ENCODE measurements around the gene RPTOR.

Gene RPTOR

DNA sequence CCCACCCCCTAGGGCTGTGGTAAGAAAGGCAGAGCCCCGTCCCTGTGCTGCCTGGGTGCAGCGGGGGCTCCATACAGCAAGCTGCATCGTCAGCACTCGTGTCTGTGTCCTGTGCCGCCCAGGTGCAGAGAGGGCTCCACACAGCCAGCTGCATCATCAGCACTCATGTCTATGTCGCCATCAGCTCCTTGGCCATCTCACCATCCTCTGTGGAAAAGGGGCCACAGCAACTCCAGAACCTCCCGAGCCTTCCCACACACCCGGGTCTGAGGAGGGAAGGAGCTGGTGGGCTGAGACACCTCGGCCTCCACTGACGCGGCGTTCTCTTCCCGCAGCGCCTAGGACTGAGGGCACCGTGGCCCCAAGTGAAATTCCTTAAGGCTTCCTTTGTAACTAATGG lies 374.1 kb downstream of the RPTOR start:
- no peak for DNase-seq (ENCODE audit: low spot score)

DNA sequence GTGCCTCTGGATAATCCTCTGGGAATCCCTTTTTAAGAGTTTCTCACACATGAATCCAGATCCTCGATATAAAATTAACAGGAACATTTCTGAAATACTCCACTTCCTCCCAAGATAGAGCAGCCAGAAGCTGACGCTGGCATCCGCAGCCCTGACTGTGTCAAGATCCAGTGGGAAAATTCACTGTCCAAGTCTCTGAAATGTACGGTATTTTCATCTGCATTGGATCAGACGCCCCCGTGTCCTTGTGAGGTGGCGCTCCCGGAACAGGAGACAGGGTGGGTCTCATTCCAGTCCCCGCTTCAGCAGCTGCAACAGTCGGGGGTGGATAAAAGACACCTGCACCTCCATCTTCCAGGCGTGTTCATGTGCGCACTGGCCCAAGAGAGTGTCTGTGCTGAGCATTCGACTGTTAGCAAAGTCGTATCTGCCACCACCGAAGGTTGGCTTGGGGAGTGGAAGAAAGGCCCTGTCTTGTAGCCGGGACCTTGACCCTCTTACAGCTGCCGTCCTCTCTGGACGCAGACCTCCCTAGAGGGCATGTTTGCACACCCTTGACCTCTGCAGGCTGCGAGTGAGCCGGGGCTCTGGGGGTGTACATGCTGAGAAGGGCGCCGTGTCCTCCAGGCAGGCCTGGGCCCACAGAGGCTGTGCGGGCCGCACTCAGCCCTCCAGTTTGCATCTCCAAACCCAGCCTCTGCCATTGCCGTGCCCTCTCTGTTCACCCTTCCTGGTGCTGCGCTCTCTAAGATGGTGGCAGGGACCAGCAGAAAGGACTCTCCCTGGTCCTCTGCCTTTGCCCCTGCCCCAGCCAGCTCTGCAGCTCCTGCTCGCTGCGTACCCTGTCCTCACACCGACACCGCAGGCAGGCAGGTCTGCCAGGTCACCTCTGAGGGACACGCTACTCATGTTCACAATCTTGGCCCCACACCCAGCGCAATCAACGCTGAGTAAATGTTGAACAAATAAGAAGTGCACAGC lies 375.0 kb downstream of the RPTOR start:
- no peak for DNase-seq (ENCODE audit: low spot score)

DNA sequence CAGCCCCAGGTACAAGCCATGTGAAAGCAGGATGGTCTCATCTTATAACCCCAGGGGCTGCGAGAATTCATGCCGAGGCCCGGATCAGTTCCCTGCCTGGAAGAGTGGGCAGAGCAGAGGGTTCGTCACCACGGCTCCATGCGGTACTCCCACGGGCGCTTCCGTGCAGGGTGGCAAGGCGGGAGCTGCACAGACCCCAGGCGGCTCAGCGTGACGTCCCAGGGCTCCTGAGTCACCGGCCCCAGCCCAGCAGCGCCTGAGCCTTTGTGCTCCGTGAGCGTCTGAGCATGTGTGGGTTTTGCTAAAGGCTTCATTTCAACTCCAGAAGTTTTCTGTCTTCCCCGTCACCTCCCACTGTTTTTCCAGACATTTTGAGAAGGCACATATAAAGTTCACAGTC lies 375.8 kb downstream of the RPTOR start:
- no peak for DNase-seq (ENCODE audit: low spot score)

DNA sequence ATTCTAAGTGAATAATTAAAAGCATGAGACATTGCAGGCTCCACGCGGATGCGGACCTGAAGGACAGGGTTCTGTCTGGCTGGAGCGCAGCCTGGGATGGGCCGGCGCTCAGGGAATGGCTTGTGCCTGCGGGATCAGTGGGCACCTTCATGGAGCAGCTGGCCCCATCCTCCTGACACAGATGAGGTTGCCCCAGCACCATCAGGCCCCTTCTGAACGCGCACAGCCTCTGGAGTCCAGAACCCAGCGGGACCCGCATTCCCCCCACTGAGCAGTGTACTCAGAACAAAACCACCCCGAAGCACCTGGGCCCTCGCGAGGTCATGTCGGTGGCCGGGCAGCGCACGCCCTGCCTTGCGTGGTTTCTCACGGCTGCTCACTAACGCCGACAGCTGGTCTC lies 376.5 kb downstream of the RPTOR start:
- DNase-seq (ENCODE audit: low spot score), result no peak

DNA sequence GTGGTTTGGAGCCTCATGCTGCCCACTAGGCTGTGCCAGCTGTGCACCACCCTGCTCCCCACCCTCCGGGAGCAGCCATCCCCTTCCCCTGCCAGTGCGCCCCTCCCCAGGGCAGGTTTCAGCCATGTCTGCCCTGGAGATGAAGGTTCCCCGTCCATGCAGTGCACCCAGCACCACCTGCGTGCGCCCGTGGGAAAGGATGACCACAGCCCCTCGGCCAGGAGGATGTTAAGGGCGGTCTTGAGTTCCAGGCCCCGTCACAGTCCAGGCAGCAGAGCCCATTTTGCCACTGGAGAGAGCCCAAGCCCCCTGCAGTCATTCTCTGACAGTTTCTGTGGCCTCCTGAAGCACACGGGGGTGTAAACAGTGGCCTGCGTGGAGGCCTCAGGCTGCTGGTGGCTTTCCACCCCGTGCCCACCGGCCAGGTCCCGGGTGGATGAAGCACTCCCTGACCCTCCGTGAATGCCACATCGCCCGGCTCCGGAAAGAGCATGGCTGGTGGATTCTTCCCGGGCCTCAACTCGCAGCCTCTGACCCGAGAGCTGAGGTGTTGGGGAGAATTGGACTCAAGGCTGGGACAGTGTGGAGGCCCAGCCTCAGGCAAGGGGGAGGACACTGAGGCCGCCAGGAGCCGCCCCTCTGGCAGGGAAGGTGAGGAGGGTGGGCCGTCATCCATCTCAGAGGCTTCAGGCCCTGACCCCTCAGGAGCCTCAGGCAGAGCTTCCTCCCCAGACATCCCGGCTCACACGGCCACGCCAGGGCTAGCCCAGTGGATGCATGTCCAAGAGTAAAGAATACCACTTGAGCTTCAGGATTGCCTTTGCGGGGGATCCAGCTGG lies 377.3 kb downstream of the RPTOR start:
- DNase-seq (ENCODE audit: low spot score), result no peak

DNA sequence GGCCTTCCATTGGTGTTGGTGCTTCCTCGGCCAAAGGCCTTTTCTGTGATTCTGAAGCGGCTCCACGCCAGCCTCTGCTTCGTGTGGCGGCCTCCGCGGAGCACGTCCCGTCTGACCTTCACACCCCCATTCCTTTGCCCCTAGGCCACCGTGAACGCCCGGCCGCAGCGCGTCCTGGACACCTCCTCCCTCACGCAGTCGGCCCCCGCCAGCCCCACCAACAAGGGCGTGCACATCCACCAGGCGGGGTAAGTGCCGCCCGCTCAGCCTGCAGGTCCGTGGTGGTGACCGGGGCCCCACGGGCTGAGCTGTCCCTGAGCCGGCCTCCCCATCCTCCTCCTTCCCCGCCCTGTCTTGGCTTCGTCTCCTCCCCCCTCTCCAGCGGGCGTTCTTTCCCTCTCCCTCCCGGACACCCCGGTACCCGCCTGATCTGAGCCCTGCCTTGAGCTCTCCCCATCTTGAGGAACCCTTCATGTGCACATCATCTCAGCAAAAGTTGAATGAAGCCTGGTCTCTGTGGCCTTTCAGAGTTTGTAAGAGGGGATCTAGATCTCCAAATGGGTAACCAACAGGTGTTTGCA lies 378.0 kb downstream of the RPTOR start:
- no peak for DNase-seq (ENCODE audit: low spot score)

DNA sequence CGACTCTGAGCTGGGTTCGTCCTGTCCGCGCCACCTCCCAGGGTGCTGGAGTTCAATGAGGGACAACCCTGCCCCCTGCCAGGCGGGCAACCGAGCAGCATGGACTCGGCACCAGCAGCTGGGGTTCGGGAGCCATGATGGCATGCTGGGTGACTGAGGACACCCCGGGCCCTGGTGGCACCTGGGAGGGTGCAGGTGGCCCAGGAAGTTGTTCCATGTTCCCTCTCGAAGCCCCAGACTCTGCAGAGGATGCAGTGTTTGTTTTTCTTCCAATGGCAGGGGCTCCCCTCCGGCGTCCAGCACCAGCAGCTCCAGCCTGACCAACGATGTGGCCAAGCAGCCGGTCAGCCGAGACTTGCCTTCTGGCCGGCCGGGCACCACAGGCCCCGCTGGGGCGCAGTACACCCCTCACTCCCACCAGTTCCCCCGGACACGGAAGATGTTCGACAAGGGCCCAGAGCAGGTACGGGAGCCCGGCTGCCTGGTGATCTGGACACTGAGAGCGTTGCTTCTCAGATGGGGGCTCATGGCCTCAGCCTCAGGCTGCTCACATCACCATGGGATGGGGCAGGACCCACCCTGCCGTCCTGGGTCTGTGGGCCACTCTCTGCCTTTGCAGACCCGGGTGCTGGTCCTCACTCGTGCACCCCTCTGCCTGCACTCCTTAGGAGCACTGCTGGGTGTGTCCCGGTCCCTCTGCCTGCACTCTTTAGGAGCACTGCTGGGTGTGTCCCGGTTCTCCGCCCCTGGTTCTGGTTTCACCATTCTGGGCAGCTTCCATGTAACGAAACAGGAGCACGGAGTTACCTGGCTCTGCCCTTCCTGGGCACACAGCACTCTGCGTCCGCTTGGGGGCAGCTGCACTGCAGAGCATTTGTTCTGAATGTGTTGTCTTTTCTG lies 378.8 kb downstream of the RPTOR start:
- no peak for DNase-seq (ENCODE audit: low spot score)

DNA sequence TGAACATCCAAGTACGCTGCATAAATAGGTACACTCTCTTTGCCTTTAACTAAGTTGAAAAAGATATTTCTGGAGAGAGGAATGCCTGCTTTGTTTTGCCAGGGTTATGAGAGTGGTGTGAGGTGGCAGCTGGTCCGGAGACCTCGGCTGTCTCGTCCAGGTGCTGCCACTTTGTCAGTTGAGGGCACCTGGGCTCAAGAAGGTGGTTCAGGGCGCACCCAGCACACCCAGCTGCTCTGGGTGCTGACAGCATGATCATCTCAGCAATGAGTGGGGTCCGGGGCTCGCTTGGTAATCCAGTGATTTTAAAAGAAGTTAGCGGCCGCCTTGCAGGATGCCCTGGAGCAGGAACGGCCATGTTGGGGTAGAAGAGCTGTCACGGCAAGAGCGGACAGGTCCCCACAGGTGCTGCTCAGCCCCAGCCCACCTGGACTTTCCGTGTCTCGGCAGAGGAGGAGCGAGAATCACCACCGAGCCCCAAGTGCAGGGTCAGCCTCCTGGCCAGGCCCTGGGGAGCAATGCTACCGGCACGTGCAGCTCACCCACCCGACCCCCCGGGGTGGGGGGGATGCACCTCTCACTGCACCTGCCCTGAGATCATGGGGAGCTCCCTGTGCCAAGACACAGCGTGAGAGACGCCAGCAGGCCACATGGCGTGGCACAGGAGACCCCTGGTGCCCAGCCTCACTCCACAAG lies 379.6 kb downstream of the RPTOR start:
- DNase-seq (ENCODE audit: low spot score), result no peak

DNA sequence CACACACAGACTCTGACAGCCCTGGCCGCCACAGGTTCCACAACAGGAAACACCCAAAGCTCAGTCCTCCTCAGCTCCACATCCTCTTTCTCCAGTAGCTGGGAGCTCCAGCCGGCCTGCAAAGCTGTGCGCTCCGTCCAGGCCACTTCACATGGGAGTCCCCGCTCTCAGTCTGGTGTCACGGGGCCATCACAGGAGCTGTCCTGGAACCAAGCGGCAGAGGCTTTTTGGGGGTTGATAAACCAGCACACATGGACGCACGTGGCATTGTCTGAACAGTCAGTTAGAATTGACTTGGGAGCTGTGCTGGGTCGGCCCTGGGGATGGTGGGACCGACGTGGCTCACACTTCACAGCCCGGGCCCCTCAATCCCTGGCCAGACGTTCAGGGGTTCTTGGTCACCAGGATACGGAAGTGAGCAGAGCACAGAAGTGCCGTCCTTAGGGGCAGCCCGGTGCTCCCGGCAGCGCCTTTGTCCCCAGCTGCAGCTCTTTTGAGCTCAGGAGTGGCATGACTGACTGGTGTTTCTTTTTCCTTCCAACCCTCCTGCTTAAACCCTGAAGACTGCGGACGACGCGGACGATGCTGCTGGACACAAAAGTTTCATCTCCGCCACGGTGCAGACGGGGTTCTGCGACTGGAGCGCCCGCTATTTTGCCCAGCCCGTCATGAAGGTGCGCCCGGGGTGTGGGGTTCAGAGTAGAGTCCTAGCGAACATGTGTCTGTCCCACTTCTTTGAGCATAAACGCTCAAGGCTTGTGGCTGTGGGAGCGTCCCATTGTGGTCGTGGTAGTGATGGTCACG lies 380.4 kb downstream of the RPTOR start:
- no peak for DNase-seq (ENCODE audit: low spot score)

DNA sequence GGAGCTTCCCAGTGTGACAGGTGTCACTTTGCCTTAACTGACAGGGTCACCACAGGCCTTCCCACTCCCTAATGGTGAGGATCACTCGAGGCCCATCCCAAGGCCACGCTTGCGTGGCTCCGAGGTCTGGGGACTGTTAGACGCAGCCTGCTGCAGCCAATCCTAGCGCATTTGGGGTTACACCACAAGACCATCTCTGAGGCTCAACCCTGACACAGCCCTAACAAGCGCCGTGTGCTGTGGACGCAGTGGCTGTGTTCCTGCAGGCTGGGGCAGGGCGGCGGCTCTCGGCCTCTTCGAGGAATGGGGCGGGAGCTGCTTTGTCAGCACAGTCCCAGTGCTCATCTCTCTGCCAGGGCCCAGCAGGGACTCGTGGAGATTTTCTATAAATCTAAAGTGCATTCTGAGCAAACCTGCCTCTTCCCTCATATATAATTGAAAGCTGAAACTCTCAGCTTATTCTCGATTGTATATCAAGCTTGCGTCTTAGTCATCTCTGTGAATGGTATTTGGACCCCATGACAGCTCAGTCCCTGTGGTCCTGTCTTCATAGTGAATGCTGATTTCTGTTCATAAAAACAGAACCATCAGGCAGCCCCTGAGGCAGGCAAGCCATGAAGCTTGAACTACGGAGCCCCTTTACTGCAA lies 381.2 kb downstream of the RPTOR start:
- no peak for DNase-seq (ENCODE audit: low spot score)

DNA sequence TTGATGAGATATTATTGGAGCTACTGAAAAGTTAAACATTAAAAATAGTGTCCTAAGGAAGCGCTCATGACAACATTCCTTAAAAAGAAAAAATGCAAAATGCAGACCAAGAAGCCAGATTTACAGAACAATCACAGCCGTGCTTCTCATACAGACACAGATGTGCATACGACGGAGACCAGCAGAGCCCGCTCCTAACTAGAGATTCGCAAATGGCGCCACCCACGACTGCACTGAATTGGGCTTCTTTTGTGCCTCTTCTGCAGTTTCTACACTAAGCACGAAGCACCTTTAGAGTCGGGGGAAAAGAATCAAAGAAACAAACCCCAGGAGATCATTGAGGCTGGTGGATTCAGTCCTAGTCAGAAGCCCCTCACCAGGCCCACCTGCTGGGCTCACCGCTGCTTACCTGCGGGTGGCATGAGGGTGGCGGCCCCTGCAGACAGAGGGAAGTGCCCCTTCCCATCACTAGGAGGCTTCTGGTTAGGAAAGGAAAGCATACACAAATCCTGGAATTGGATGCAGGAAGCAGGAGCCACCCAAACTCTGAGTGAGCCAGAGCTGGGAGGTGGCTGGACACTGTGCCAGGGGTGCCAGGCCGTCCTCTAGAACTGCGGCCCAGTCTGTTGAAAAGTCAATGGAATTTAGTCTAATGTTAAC lies 382.1 kb downstream of the RPTOR start:
- DNase-seq (ENCODE audit: low spot score), result no peak

DNA sequence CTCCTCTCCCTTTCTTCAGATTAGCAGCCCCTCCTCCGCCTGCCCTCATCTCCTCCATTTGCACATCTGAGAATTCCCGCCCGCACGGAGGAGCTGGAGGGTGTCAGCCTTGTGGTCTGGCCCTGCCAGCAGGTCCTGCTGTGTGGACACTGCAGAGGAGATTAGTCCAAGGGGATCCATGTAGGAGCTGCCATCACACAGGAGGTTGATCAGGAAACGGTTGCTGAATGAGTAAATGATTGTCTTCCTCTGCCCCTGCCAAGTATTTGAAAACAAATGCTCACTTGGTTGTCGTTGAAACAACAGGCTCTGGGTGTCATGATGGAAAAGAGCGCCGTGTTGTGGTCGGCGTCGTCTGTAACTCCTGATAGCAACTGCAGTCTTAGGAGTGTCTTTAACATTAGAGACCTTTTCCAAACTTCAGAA lies 383.2 kb downstream of the RPTOR start:
- no peak for DNase-seq (ENCODE audit: low spot score)

DNA sequence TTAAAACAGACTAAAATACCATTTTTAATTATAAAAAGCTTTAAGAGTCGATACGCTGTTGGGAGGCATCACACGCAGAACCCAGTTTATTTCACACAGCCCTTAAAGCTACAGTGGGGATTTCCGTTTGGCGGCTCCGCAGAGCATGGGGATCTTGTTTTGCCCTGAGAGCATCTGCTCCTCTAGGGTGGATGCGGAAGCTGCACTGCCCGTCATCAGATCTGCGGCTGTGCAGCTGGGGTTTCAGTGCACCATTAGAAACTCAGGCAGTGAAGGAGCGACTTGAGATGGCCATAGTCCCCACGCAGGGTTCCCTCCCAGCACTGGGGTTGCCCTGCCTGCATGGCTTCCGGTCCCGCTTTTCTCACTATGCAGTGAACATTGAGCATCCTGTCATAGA lies 384.8 kb downstream of the RPTOR start:
- no peak for DNase-seq (ENCODE audit: low spot score)

DNA sequence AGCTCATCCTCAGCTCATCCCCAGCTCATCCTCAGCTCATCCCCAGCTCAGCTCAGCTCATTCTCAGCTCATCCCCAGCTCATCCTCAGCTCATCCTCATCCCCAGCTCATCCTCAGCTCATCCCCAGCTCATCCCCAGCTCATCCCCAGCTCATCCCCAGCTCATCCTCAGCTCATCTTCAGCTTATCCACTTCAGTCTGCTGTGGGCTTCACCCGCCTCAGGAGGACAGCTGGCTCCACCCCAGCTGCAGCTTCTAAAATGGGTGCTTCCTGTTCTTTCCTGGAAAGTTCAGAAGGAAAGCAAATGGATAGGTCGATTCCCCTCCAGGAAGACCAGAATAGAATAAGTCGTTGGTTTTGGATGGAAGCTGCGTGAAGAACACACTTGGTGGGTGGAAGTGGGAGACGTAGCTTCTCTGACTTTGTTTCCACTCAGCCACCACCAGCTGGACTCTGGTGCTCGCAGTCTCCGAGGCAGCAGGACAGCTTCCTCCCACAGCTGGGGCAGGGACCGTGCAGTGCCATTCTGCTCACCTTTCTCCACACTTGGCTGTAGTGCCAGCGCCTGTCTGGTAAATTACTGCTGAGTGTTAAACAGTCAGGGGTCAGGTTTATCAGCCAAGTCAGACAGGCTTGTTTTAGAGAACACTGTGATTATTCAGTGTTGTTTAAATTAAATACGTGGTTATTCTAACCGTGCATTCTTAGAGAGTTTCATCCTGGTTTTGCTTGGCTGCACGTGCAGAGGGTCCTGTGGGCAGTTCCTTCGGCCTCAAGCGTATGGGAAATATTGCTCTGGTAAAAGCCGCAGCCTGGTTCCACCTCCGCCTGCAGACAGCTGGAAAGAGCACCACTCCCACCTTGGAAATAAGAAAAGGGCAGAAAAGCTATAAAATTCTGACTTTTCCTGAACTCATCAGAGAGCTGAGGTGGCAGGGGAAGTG lies 386.0 kb downstream of the RPTOR start:
- no peak for DNase-seq (ENCODE audit: low spot score)

DNA sequence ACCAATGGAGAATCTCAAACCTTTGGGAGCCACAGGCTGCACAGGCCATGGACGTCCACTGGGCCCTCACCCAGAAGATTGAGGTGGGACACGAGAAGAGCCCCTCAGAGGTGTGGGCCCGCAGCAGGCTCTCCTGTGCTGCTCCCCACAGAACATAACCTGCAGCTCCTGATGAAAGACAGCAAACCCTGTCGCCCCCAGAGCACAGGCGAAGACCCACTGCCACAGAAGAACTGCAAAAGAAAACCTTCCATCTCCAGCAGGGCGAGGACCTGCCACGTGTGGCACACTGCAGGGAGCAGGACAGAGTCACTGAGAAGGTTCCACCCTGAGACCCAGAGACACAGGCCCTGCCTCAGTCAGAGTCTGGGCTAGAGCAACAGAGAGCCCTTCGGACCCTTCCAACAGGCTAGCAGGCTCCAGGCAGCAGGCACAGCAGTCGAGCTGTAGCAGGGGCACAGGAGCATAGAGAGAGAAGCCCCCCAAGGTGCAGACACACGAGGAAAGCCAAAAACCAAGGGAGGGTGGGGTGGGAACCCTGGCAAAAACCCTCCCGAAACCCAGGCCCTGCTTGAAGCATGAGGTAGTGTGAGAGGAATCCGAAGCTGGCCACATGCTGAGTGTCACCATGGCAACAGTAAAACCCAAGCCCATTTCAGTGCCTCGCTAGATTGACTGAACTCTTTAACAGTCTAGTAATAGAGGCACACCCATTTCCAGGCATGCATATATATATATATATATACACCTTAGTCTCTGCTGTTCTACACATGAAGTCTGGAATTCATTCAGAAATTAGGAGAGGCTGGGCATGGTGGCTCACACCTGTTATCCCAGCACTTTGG lies 387.0 kb downstream of the RPTOR start:
- DNase-seq (ENCODE audit: low spot score), result peak; percentile 94

DNA sequence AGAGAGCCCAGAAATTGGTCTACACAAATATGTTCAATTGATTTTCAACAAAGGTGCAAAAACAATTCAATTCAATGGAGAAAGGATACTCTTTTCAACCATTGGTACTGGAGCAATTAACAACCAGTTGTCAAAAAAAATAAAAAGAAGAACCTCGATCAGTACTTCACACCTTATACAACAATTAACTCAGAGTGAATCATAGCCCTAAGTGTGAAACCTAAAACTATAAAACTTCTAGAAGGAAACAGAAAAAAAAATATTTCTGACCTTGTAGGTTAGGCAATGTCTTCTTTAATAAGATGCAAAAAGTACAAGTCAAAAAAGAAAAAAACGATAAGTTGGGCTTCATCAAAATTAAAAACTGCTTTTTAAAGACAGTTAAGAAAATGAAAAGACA lies 390.9 kb downstream of the RPTOR start:
- DNase-seq (ENCODE audit: low spot score), result no peak

DNA sequence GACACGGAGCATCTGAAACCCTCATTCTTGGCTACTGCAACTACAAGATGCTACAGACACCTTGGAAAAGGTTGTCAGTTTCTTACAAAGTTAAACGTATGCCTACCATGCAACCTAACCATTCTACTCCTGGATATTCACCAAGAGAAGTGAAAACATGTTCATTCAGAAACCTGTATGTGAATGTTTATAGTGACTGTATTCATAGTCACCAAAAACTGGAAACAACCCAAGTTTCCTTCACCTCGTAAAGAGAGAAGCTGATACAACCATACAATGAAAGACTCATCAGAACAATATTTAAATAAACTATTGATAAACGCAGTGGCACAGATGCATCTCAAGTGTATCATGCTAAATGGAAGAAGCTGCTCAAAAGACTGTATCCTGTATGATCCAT lies 391.6 kb downstream of the RPTOR start:
- DNase-seq (ENCODE audit: low spot score), result no peak
